SH-SY5Y (cell line): ENCODE results near the gene ITGB1.

Source experiments
- GATA2 ChIP-seq: IDR thresholded peaks from 2 replicates; pipeline ENCODE4 v1.6.1; 2011; ENCODE audit warnings: mild to moderate bottlenecking, low read depth, low read length
- GATA3 ChIP-seq: IDR thresholded peaks from 2 replicates; pipeline ENCODE4 v1.6.1; 2011; ENCODE audit warnings: low read depth, mild to moderate bottlenecking, low read length, moderate library complexity

The ITGB1 gene

DNA sequence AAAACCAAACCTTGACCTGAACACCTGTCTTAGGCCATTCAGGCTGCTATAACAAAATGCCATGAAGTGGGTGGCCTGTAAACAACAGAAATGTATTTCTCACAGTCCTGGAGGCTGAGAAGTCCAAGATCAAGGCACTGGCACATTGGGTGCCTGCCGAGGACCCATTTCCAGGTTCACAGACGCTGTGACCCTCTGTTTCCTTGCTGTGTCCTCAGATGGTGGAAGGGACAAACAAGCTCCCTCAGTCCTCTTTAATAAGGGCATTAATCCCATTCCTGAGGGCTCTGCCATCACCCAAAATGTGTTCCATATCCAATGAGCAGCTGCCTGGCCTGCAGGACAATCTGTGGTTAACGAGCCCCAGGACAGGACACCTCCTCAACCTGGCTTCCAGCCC, 67.6 kb downstream of the ITGB1 start:
- no peak for TF ChIP-seq GATA3
- no peak for TF ChIP-seq GATA2

DNA sequence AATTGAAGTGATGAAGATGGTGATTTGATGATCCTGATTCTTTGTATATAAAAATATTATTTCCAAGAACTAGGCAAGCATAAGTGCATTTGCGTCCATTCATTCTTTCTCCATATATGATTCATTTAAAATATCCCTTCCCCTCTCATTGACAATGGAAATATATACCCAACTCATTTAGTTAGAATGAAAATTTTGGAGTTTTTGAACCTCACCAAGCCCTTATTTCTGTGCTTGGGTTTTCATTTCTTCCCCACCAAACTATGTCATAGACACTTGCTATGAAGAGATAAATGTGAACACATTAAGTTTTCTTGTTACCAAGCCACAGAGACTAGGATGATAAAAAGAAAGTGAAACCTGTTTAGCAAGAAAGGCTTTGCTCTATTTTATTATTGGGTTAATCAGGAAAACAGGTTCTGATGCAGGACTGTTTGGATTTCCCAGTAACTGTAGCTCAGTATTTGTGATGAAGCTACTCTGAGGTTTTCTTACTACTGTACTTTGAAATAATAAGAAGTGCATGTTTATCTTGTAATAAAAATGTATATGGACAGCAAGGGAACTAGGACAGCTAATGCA, 68.3 kb downstream of the ITGB1 start:
- TF ChIP-seq GATA3, result no peak
- TF ChIP-seq GATA2, result no peak

DNA sequence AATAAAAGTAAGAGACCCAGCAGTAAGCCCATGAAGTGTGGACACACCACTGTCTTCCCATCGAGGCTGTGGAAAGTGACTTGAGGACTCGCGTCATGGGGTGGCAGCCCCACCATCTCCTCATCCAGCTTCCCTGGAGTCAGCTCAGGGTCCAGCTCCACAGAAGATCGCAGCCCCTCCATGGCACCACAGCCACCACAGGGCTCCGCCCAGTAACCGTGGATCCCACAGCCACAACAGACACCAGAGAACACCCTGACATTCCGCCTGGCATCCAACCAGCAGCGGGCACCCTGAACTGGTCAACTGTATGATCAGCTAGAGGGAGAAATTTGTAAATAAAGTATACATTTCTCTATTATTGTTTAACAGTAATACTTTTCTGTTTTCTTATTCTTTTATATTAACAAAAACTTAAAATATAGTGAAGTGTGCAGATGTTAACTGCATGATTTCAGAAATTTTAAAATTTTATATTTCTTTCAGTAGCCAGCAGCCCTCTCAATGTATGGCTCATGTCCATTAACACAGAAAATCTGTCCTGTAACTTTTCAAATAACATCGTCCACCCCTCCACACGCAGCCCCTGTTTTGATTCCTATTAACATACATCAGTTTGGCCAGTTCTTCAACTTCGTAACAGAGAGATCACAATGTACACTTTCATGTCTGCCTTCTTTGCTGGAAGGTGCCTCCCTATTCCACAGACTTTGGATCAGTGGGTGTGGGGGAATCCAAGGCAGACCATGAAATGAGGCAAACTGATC, 69.7 kb downstream of the ITGB1 start:
- TF ChIP-seq GATA3 (no peak), GATA2 (no peak)

DNA sequence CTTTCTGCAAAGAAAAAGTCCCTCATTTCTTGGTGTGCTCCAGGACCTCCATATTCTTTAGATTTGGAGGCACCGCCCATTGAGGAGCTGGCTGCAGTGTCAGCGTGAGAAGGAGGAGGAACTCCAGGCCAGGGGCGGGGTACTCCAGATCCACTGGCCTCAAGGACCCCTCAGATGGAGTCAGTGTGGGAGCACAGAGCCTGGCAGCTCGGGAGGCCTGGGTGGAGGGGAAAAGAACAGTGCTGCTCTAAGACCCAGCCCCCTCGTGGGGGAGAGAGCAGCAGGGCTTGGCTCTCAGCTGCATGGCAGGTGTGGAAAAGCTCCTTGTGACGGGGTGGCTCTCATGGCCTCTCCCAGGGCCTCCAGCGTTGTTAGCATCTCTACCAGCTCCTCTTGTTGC, 70.5 kb downstream of the ITGB1 start:
- no peak for TF ChIP-seq GATA3
- no peak for TF ChIP-seq GATA2

DNA sequence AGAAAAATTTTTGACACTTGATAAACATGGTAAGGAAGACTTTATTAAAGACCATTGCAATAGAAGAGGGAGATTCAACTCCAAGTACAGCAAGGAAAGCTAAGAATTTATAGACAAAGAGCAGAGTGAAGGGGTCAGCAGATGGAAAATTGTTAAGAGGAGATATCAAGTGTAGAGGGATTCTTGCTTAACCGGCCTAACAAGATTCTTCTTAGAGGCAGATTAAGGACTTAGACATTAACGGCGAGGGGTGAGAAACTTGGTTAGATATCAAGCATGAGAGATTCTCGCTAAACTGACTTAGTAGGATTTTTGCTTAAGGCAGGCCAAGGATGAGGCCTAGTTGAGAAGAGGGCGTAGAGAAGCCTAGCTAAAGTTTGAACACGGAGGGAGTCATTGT, 76.0 kb downstream of the ITGB1 start:
- no peak for TF ChIP-seq GATA3
- TF ChIP-seq GATA2, result no peak

DNA sequence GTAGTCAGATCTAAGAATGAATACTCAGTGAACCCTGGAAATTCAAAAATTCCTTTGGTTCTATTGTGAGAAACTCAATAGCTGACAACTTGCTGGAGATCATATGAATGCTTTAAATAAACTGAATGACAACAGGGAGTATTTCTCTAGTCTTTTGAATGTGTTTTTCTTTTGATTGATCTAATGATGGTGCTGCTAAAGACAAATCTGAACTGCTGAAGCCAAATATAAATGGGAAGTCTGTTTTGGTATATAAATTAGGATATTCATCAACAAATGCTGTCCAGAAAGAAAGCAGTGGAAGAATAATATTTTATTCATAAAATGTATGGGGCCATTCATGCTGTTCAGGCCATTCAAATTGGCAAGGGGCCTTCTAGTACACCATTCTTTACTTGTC, 79.4 kb downstream of the ITGB1 start:
- TF ChIP-seq GATA2 (no peak), GATA3 (no peak)

DNA sequence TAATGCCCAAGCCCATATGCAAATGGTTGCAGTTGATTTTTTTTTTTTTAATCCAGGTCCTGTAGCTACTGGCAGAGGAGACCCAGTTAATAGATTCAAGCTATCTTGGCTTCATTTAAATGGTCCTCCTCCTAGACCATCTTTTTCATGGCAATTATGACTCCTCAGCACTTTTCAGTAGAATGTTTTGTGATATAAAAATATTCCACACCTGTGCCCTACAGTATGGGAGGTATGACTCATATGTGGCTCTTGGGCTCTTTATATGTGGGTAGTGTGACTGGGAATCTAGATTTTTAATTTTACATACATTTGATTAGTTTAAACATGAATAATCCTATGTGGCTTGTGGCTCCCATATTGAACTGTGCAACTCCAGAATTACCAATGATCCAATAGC, 80.1 kb downstream of the ITGB1 start:
- TF ChIP-seq GATA2 (no peak), GATA3 (no peak)

DNA sequence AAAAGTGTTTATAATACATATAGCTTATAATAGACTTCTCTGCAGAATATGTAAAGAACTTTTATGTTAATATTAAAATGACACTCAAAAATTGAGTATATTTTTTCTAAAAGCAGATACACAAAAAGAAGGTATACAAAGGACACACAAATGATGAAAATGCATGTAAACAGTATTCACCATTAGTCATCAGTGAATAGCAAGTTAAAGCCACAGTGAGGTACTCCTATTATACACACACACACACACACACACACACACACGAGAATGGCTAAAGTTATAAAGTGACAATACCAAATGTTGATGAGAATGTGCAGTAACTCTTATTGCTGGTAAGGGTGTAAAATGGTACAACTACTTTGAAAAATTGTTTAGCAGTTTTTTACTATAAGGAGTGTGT, 92.9 kb downstream of the ITGB1 start:
- TF ChIP-seq GATA2, result no peak
- TF ChIP-seq GATA3, result no peak

DNA sequence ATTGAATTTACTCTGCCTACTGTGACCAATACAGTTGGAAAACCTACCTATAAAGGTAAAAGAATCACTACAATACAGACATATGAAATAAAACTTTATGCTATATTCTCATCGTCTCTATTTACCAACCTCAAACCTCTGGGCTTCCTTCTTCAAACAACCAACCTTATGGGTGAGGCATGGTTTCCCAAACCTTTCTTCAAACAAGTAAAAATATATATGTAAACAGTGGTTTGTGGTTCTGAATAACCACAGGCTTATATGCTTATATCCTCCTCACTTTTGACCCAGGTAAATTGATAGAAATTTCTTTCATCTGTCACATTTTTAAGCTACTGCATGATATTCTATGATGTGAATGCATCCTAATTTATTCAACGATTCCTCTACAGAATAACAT, 103.6 kb downstream of the ITGB1 start:
- TF ChIP-seq GATA3, result no peak
- no peak for TF ChIP-seq GATA2

DNA sequence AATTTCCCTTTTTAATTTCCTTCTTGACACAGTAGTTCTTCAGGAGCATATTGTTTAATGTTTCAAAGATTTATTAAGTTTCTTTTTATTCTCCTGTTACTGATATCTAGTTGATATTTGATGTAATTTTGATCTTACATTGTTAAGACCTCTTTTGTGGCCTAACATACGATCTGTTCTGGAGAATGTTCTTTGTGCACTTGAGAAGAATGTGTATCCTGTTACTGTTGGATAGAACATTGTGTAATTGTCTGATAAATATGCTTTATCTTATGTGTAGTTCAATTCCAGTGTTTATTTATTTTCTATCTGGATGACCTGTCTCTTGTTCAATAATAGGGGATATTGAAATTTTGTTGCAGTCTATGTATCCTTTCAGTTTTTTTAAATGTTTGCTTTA, 106.7 kb downstream of the ITGB1 start:
- no peak for TF ChIP-seq GATA3
- TF ChIP-seq GATA2, result no peak
